Activated CD4-positive, alpha-beta T cell treated with anti-CD3 and anti-CD28 coated beads, Interleukin-2, amount 50 U/mL, for 4 hours (primary cell): ENCODE measurements around the gene EIF6.
"Not testable (repeated sequence)": the region's sequence is repeated elsewhere in the genome, so short reads cannot be mapped to it uniquely, and the experiment has no call there.

ENCODE experiments used
- DNase-seq, 2 experiments: peaks; one replicate each; pipeline ENCODE4 v3.0.0-alpha.2; 2020

EIF6 gene

GRCh38 chr20:35284267-35284991 lies at the start of gene EIF6:
Gene EIF6 (minus strand): TSS chr20:35284772. CDS start chr20:35284487, 285 bp downstream.
- DNase-seq = peak; percentile 54 to 58

GRCh38 chr20:35333606-35334005 lies 49.0 kb upstream of the EIF6 start:
- DNase-seq = no peak

- DNase-seq = no peak
Measured at GRCh38 chr20:35332540-35333200, 48.1 kb upstream of the EIF6 start.

DNA sequence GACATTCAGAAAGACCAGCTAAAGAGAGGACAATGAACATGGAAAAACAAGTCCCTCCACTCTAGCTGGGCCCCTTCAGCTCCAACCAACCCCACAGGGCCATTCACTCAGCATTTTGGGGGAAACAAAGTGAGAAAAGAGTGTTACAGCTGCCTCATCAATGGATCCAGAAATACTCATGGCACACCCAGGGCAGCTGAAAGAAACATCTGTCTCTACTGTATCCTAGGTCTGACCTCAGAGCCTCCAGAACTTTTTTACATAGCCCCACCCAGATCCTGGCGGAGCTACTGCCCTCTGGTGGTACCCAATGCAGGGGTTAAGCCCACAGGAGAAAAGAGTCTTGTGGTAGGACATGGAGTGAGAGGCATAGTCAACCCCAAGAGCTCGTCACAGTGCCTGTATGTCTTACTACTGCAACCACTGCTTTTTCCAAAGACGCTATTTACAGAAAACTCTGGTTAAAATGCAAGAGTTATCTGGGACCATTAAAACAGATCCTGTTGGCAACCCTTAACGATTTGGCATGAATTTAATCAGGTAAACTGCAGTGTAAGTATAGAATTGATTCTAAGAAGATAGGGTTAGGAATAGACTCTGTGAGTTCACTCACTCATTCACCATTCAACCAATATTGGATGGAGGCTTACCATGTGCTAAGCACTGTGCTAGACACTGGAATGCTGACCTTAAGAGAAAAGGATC lies 45.0 kb upstream of the EIF6 start:
- peak in 1 of 2 experiments; percentile 8 for DNase-seq

GRCh38 chr20:35328689-35329088 lies 44.1 kb upstream of the EIF6 start:
- no peak for DNase-seq

DNA sequence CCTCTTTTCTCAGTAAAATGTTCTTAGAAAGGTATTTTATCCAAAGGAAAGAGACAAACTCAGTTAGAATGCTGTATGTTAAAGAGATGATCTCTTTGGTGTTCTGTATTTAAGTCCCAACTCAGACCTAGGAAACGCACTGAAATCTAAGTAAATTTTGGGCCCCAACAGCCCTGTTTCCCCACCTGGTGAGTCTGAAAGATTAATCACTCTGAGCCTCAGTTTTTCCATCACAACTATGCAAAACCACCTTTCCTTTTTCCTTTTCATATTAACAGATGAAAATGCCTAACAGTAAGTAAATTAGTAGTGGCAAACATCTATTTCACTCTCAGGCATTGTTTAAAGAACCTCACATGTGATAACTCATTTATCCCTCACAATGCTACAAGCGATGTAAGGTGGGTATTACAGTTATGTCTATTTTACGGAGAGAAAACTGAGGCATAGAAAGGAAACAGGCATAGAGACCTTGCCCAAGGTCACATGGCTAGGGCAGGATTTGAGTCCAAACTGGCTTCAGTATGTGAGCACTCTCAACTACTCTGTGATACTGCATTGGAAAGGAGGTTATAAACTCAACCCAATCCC lies 43.6 kb upstream of the EIF6 start:
- DNase-seq = no peak

- no peak for DNase-seq
Measured at GRCh38 chr20:35327074-35327976, 42.8 kb upstream of the EIF6 start.

- DNase-seq = no peak
Measured at GRCh38 chr20:35326740-35327073, 42.1 kb upstream of the EIF6 start.

DNA sequence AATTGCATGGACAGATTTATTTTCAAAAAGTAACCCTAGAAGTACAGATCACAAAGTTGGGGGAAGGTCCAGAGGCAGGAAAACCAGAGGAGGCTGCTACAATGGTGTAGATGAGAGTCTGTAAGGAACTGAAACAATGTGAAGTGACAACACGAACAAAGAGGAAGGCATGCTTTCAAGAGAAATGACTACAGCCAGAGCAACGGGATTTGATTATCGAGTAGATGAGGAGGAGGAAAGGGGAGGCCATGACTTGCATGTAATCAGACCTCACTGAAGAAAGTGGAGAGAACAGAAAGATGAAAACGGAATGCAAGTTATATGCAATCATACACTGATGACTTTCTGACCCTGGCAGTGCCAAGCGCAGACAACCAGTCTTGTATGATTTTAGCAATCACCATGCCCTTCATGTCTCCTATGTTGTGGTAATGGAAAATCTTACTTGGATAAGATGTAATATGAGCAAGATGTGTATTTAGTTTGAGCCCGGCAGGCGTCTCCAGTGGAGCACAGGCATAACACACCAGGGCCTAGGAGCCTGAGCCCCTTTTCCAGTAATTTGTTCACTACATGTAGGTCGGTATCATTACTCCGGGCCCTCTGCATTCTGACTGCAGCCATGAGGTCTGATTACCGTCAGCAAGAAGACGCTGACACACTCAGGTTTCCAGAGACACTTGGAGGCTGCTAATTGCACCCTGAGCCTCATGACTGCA lies 41.6 kb upstream of the EIF6 start:
- DNase-seq = no peak

GRCh38 chr20:35325401-35325800 lies 40.8 kb upstream of the EIF6 start:
- DNase-seq = no peak

GRCh38 chr20:35320396-35321126 lies 36.0 kb upstream of the EIF6 start:
- DNase-seq = no peak

DNA sequence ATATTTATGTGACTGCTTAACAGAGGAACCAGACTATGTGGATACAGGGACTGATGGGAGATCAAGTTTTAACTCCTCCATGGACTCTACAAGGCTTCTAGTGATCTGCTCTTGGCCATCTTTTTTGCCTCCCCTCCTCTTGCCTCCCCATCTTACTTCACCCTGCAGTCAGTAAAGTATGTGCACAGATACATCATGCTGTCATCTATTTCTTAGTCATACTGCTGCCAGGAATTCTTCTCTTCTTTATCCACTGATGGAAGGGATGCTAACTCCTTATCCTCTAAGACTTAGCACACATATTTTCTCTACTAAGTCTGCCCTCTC lies 35.3 kb upstream of the EIF6 start:
- DNase-seq = no peak

- DNase-seq = no peak
Measured at GRCh38 chr20:35319192-35319870, 34.8 kb upstream of the EIF6 start.

GRCh38 chr20:35318502-35319157 lies 34.1 kb upstream of the EIF6 start:
- DNase-seq = no peak

DNA sequence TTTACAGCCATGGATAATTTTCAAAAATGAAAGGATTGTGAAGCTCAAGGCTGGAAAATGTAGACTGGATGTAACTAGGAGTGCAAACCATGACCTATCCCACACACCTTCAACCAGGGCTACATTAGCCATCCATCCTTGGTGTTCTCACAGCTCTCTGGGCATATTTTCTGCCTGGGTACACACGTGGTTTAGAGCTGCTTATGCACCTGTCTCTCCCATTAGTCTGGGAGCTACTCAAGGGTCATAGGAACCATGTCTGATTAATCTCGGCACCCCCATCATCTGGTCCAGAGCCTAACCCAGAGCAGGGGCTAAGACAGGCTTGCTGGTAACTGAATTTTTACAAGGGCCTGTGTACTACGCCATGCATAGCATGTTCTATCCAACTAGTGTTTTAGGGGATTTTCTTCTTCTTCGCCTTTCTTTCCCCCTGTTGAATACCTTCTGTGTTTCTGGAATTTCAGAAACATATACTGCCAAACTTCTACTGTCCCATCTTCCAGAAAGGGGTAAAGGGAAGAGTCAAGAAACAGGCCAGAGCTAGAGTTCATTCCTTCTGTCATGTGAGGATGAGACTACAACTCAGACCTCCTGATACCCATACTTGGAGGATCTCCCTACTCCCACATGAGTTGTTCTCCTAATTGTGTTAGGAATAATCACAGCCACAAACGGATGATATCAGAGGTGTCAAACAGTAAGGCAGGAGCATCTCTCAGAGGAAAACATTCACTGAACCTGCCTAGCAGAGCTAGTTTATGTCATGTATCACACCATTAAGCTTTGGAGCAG lies 33.0 kb upstream of the EIF6 start:
- no peak for DNase-seq

DNA sequence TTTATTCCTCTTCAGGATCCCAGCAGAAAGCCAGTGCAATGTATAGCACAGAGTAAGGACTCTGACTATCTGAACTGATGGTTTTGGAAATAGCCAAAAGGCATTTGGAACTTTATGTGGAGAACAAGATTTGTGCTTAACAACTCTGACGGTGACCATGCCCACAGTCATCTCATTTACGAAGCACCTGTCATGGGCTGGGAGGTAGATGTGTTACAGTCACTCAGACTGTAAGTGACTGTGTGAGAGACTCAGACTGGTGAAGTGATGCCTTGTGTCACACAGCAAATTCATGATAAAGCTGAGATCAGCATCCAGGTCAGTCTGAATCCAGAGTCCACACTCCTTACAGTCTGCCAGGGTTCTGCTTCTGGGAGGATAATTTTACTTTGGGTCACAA lies 31.5 kb upstream of the EIF6 start:
- DNase-seq = no peak

DNA sequence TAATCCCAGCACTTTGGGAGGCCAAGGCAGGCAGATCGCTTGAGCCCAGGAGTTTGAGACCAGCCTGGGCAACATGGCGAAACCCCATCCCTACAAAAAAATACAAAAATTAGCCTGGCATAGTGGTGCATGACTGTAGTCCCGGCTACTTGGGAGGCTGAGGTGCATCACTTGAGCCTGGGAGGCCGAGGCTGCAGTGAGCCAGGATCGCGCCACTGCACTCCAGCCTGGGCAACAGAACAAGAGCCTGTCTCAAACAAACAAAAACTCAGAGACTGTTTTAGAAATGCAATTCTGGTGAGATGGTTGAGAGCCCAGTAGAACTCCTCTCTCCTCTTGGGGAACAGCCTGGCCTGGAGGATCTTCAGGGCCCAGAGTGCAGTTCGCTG lies 31.1 kb upstream of the EIF6 start:
- DNase-seq = not testable (repeated sequence)

DNA sequence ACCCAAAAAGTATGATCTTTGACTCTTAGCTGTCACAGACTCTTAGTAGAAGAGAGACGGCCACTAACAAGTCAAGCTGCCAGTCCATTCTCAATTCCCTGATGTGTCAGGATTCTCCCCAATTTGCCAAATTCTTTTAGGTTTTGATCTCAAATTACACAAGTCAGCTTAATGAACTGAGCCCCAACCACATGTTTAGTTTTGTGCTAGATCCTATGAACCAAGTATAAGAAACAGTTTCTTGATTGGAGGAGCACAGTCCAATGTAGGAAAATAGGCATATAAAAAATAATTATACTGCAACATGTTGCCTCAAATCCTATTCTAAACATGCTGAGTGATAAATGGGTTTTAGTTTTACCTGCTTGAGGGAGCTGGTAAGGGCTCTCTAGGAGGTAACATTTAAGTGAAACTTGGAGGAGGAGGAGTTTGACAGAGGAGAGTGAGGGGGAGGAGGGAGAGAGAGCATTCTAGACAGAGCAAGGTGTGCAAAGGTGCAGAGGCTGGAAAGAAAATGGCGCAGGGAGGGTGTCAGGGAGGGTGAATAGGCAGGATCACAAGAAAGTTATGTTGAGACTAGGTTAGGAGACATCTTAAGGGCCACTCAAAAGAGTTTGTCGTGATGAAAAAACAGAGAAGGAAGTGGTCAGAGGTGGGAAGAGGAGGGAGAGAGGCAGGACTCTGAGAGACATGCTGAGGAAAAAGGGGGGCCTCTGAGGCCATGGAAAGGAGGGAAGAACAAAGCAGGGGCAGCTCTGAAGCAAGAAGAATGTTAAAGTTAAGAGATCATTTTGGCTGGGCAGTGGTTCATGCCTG lies 30.5 kb upstream of the EIF6 start:
- no peak for DNase-seq
